GM18867 (cell line): ENCODE data around the gene PRKD1.

Source experiments
- ATAC-seq: cut with Tn5 transposase; IDR thresholded peaks from one replicate; pipeline ENCODE4 v1.9.1; 2021; ENCODE audit warnings: mild to moderate bottlenecking, moderate library complexity; ENCODE audit not compliant: unreplicated experiment

The PRKD1 gene

GRCh38 chr14:29927376-29928116, at the start of gene PRKD1:
Gene PRKD1, minus strand, starts transcription at chr14:29927847.
- peak; percentile 59 for ATAC-seq

GRCh38 chr14:29971101-29971500, 43.5 kb upstream of the PRKD1 start:
- ATAC-seq = no peak

GRCh38 chr14:29955087-29955486, 27.4 kb upstream of the PRKD1 start:
- ATAC-seq = no peak

GRCh38 chr14:29953501-29953900, 25.9 kb upstream of the PRKD1 start:
- no peak for ATAC-seq

GRCh38 chr14:29944091-29944490, 16.4 kb upstream of the PRKD1 start:
- ATAC-seq = no peak

GRCh38 chr14:29941401-29941800, 13.8 kb upstream of the PRKD1 start:
- no peak for ATAC-seq

- ATAC-seq = no peak
These were observed 12.8 kb upstream of the PRKD1 start for GRCh38 chr14:29940482-29940881.

- ATAC-seq = no peak
These were observed 9.5 kb upstream of the PRKD1 start for GRCh38 chr14:29937116-29937515.

- ATAC-seq = no peak
These were observed 2.6 kb upstream of the PRKD1 start for GRCh38 chr14:29930283-29930682.

GRCh38 chr14:29928117-29928640, 532 bp upstream of the PRKD1 start:
- no peak for ATAC-seq

- peak; percentile 61 for ATAC-seq
These were observed 809 bp downstream of the PRKD1 start for GRCh38 chr14:29926701-29927375.

GRCh38 chr14:29926228-29926627, 1.4 kb downstream of the PRKD1 start:
- ATAC-seq = no peak

- no peak for ATAC-seq
These were observed 1.9 kb downstream of the PRKD1 start for GRCh38 chr14:29925736-29926135.

- ATAC-seq = no peak
These were observed 2.4 kb downstream of the PRKD1 start for GRCh38 chr14:29925101-29925722.

GRCh38 chr14:29919845-29920244, 7.8 kb downstream of the PRKD1 start:
- ATAC-seq = no peak

- ATAC-seq = no peak
These were observed 8.7 kb downstream of the PRKD1 start for GRCh38 chr14:29918981-29919380.

- ATAC-seq = no peak
These were observed 14.1 kb downstream of the PRKD1 start for GRCh38 chr14:29913566-29913965.

GRCh38 chr14:29911810-29912209, 15.8 kb downstream of the PRKD1 start:
- ATAC-seq = no peak

- no peak for ATAC-seq
These were observed 18.7 kb downstream of the PRKD1 start for GRCh38 chr14:29908652-29909577.

GRCh38 chr14:29906256-29906870, 21.3 kb downstream of the PRKD1 start:
- no peak for ATAC-seq
